ENCODE results near the gene MKRN1.

GRCh38 chr7:140448781-140449480, 30.4 kb downstream of the MKRN1 start:
- no peak for TF ChIP-seq CTCF (IDR thresholded peaks at IDR 0.05)
- TF ChIP-seq EP300 (IDR thresholded peaks at IDR 0.05), result no peak
- TF ChIP-seq POLR2AphosphoS5 (IDR thresholded peaks at IDR 0.05), result no peak
- TF ChIP-seq POLR2A (IDR thresholded peaks at IDR 0.05), result no peak
